ENCODE measurements around the gene CASP3.
A peak's percentile ranks its signal among the peaks of the same experiment; 100 is the strongest.

CASP3 gene

GRCh38 chr4:184649026-184649970, at the start of gene CASP3, which contains the start of gene PRIMPOL:
Gene CASP3 (minus strand): TSS chr4:184649447. CDS start chr4:184638453, 10,994 bp downstream.
Gene PRIMPOL (plus strand): TSS chr4:184649738. CDS start chr4:184657141, 7,403 bp downstream.
- DNase-seq: peak; percentile 76 to 82

- DNase-seq: no peak
Observed at GRCh38 chr4:184697956-184698355, 48.7 kb upstream of the CASP3 start.

- no peak for DNase-seq
Observed at GRCh38 chr4:184695178-184695896, 46.1 kb upstream of the CASP3 start.

GRCh38 chr4:184694412-184694956, 45.2 kb upstream of the CASP3 start:
- DNase-seq: no peak

GRCh38 chr4:184693056-184693455, 43.8 kb upstream of the CASP3 start:
- no peak for DNase-seq

- no peak for DNase-seq
Observed at GRCh38 chr4:184689681-184690080, 40.4 kb upstream of the CASP3 start.

GRCh38 chr4:184688447-184688846, 39.2 kb upstream of the CASP3 start:
- no peak for DNase-seq

- DNase-seq: no peak
Observed at GRCh38 chr4:184688005-184688404, 38.8 kb upstream of the CASP3 start.

GRCh38 chr4:184684491-184685189, 35.4 kb upstream of the CASP3 start:
- DNase-seq: no peak

- no peak for DNase-seq
Observed at GRCh38 chr4:184681916-184682315, 32.7 kb upstream of the CASP3 start.

- DNase-seq: no peak
Observed at GRCh38 chr4:184680698-184681097, 31.5 kb upstream of the CASP3 start.

GRCh38 chr4:184675821-184676492, 26.7 kb upstream of the CASP3 start:
- no peak for DNase-seq

- no peak for DNase-seq
Observed at GRCh38 chr4:184675018-184675417, 25.8 kb upstream of the CASP3 start.

- no peak for DNase-seq
Observed at GRCh38 chr4:184674011-184674410, 24.8 kb upstream of the CASP3 start.

- no peak for DNase-seq
Observed at GRCh38 chr4:184672741-184673140, 23.5 kb upstream of the CASP3 start.

- DNase-seq: no peak
Observed at GRCh38 chr4:184671101-184671500, 21.9 kb upstream of the CASP3 start.

GRCh38 chr4:184669251-184669650, 20.0 kb upstream of the CASP3 start:
- no peak for DNase-seq

- no peak for DNase-seq
Observed at GRCh38 chr4:184668511-184669114, 19.4 kb upstream of the CASP3 start.

GRCh38 chr4:184668096-184668495, 18.8 kb upstream of the CASP3 start:
- no peak for DNase-seq

GRCh38 chr4:184666670-184667069, 17.4 kb upstream of the CASP3 start:
- DNase-seq: no peak

- no peak for DNase-seq
Observed at GRCh38 chr4:184664445-184665210, 15.4 kb upstream of the CASP3 start.
